ENCODE results near the gene CBL.

DNA sequence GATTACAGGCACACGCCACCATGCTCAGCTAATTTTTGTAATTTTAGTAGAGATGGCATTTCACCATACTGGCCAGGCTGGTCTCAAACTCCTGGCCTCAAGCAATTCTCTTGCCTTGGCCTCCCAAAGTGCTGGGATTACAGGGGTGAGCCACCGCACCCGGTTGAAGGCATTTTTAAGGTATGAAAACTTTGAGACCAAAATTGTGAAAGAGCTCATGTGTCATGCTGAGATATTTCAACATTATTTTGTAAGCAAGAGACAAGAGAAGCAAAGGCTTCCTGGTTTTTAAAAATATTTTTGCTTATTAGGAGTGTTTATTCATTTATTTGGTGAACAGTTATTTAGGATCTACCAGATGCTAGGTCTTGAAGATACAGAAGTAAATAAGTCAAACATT, 14.0 kb upstream of the CBL start:
- TF ChIP-seq, protein P1, sequence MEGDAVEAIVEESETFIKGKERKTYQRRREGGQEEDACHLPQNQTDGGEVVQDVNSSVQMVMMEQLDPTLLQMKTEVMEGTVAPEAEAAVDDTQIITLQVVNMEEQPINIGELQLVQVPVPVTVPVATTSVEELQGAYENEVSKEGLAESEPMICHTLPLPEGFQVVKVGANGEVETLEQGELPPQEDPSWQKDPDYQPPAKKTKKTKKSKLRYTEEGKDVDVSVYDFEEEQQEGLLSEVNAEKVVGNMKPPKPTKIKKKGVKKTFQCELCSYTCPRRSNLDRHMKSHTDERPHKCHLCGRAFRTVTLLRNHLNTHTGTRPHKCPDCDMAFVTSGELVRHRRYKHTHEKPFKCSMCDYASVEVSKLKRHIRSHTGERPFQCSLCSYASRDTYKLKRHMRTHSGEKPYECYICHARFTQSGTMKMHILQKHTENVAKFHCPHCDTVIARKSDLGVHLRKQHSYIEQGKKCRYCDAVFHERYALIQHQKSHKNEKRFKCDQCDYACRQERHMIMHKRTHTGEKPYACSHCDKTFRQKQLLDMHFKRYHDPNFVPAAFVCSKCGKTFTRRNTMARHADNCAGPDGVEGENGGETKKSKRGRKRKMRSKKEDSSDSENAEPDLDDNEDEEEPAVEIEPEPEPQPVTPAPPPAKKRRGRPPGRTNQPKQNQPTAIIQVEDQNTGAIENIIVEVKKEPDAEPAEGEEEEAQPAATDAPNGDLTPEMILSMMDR (conservative IDR thresholded peaks at IDR 0.05; ENCODE audit: low read length) = no peak
- TF ChIP-seq EZH2phosphoT487 (IDR thresholded peaks at IDR 0.05; ENCODE audit: borderline replicate concordance) = no peak
